GM12878 (cell line): ENCODE results near the gene F11. TPM values are rescaled to one million over a fixed set of nuclear protein-coding genes. Genes with fewer than 3 reads are reported as not detected.

Experiments
- ATAC-seq: fragments of 200-7000 bp; cut with Tn5 transposase; 3 replicates; pipeline ENCODE4 v1.9.1; 2020; ENCODE audit warnings: mild to moderate bottlenecking, moderate library complexity
- BruUV-seq: library from RNA; stranded (reverse); fragments of 400-500 nt; replicated peaks from 2 replicates; lab custom pipeline; 2021; lab: Mats Ljungman, UMichigan
- CTCF ChIA-PET: fragments of 300-600 bp; sonication (Branson Sonifier 250); formaldehyde crosslinking; extraction: SDS; loops from one replicate; lab custom pipeline; 2021; ENCODE audit warnings: inconsistent platforms; lab: Yijun Ruan, JAX
- POLR2A ChIA-PET: fragments of 350-600 bp; formaldehyde crosslinking; extraction: SDS; loops from one replicate; lab custom pipeline; 2021; ENCODE audit warnings: inconsistent platforms; lab: Charles Lee
- RAD21 ChIA-PET: fragments of 300-600 bp; sonication (Branson Sonifier 250); formaldehyde crosslinking; loops from one replicate; lab custom pipeline; 2023; ENCODE audit warnings: antibody characterized with exemption; ENCODE audit not compliant: unreplicated experiment; lab: Charles Lee
- SMC1A ChIA-PET: fragments of 300-600 bp; sonication (Branson Sonifier 250); formaldehyde crosslinking; loops from one replicate; lab custom pipeline; 2023; ENCODE audit not compliant: unreplicated experiment, uncharacterized antibody; lab: Charles Lee
- DNase-seq: peaks from one replicate; pipeline ENCODE4 v3.0.0-alpha.2; 2011; ENCODE audit warnings: low read depth, low spot score
- FAIRE-seq: peaks from 3 replicates; lab custom pipeline; 2011; peaks lifted over from hg19 to GRCh38; lab: Jason Lieb, UNC
- H2AFZ ChIP-seq: 2 replicates; pipeline ENCODE4 v1.6.0; 2011; ENCODE audit warnings: low read depth, low read length, control low read depth; ENCODE audit not compliant: control insufficient read depth
- H3K27ac ChIP-seq: 2 replicates; pipeline ENCODE4 v1.5.1; 2011; ENCODE audit warnings: control low read depth; ENCODE audit not compliant: control insufficient read depth, insufficient read depth
- H3K27me3 ChIP-seq, 2 experiments: replicated peaks in 1 of 2; 2 replicates each; pipeline versions ENCODE4 v1.6.0 to v1.6.1; 2011; ENCODE audit warnings: low read length in 1 of 2; ENCODE audit not compliant: control insufficient read depth in 2 of 2, insufficient read depth in 2 of 2
- H3K36me3 ChIP-seq, 2 experiments: 2 replicates each; pipeline ENCODE4 v1.5.1; 2011; ENCODE audit warnings: low read length in 1 of 2; ENCODE audit not compliant: control insufficient read depth in 2 of 2, insufficient read depth in 2 of 2
- H3K4me1 ChIP-seq: 2 replicates; pipeline ENCODE4 v1.6.1; 2011; ENCODE audit warnings: mild to moderate bottlenecking, low read length, moderate library complexity, mixed read lengths; ENCODE audit not compliant: control insufficient read depth, insufficient read depth
- H3K4me2 ChIP-seq: 2 replicates; pipeline ENCODE4 v1.6.0; 2011; ENCODE audit warnings: control low read depth; ENCODE audit not compliant: control insufficient read depth, insufficient read depth
- H3K4me3 ChIP-seq: fragments of 200-600 bp; sonication (generic); 2 replicates; pipeline ENCODE4 v1.5.1; 2016
- H3K79me2 ChIP-seq: 2 replicates; pipeline ENCODE4 v1.6.0; 2011; ENCODE audit warnings: low read length; ENCODE audit not compliant: control insufficient read depth, insufficient read depth
- H3K9ac ChIP-seq: 2 replicates; pipeline ENCODE4 v1.8.0; 2011; ENCODE audit warnings: low read length, control low read depth, mixed read lengths; ENCODE audit not compliant: control insufficient read depth, insufficient read depth
- H3K9me3 ChIP-seq: replicated peaks from 3 replicates; pipeline ENCODE4 v1.5.1; 2011; ENCODE audit warnings: mild to moderate bottlenecking, low read length; ENCODE audit not compliant: control insufficient read depth, insufficient read depth
- H4K20me1 ChIP-seq: 2 replicates; pipeline ENCODE4 v1.6.0; 2011; ENCODE audit not compliant: control insufficient read depth, insufficient read depth
- BCL11A ChIP-seq: IDR thresholded peaks from 2 replicates; pipeline ENCODE4 v1.6.1; 2011; ENCODE audit warnings: low read depth, low read length
- BHLHE40 ChIP-seq, 2 experiments: fragments of 450-650 bp in 1 of 2; IDR thresholded peaks; 2 replicates each; pipeline ENCODE4 v1.6.1; 2011 to 2017; ENCODE audit warnings: low read depth in 2 of 2, borderline replicate concordance in 1 of 2, improper control_type of control experiment in 1 of 2, low read length in 1 of 2, mild to moderate bottlenecking in 1 of 2
- CHD1 ChIP-seq: IDR thresholded peaks from 2 replicates; pipeline ENCODE4 v1.6.1; 2012; ENCODE audit warnings: low read depth, low read length, improper control_type of control experiment
- EP300 ChIP-seq, 2 experiments: fragments of 150-350 bp in 1 of 2; IDR thresholded peaks; 2 replicates each; pipeline ENCODE4 v1.6.1; 2011 to 2012; ENCODE audit warnings: low read depth in 2 of 2, low read length in 2 of 2, borderline replicate concordance in 1 of 2, improper control_type of control experiment in 1 of 2, inconsistent platforms in 1 of 2; ENCODE audit not compliant: control insufficient read depth in 1 of 2
- GABPA ChIP-seq: IDR thresholded peaks from 2 replicates; pipeline ENCODE4 v1.6.1; 2014; ENCODE audit warnings: antibody characterized with exemption, low read depth, mild to moderate bottlenecking, inconsistent platforms
- HDGF ChIP-seq: fragments of 450-650 bp; IDR thresholded peaks from 2 replicates; pipeline ENCODE4 v1.6.1; 2016; ENCODE audit warnings: antibody characterized with exemption
- NR2C2 ChIP-seq: IDR thresholded peaks from 2 replicates; pipeline ENCODE4 v1.6.1; 2011; ENCODE audit warnings: borderline replicate concordance, low read depth; ENCODE audit not compliant: control insufficient read depth, insufficient read length
- RB1 ChIP-seq: fragments of 450-650 bp; formaldehyde crosslinking; IDR thresholded peaks from 2 replicates; pipeline ENCODE4 v1.6.1; 2017; ENCODE audit warnings: mild to moderate bottlenecking, borderline replicate concordance
- SRF ChIP-seq, 2 experiments: IDR thresholded peaks; 2 replicates each; pipeline ENCODE4 v1.6.1; 2011; ENCODE audit warnings: low read depth in 2 of 2, low read length in 2 of 2, mild to moderate bottlenecking in 1 of 2, moderate library complexity in 1 of 2
- TARDBP ChIP-seq: IDR thresholded peaks from 2 replicates; pipeline ENCODE4 v1.6.1; 2016; ENCODE audit warnings: borderline replicate concordance
- TCF12 ChIP-seq: IDR thresholded peaks from 2 replicates; pipeline ENCODE4 v1.6.1; 2011; ENCODE audit warnings: low read depth, mild to moderate bottlenecking, low read length
- WGBS: methylation state at CpG from one replicate; pipeline ENCODE4 v1.1.6; 2016; ENCODE audit warnings: low lambda C conversion rate; ENCODE audit not compliant: insufficient replicate concordance, insufficient coverage; ENCODE audit errors: missing lambda C conversion rate; 5-methylcytosine and 5-hydroxymethylcytosine counted together
- in situ Hi-C: fragments of 300-500 bp; cut with MboI; formaldehyde crosslinking; loops from 9 replicates; pipeline ENCODE4 v1.14.3; 2018; ENCODE audit warnings: mixed read lengths
- intact Hi-C: fragments of 100-400 bp; cut with micrococcal nuclease; formaldehyde crosslinking; loops from one replicate; pipeline ENCODE4 v1.14.2; 2022; ENCODE audit not compliant: unreplicated experiment
- polyA plus RNA-seq, 11 experiments: library from polyadenylated mRNA; depleted of rRNA in 4 of 11; unstranded in 6 of 11; stranded (reverse) in 5 of 11; fragments of >200 nt; fragmentation: Nextera tagmentation in 4 of 11; fragmentation: Illumina TruSeq in 1 of 11; extraction: Ambion mirVana in 4 of 11; extraction: Trizol in 1 of 11; gene quantifications; 1 replicate in 1 of 11; 2 replicates in 10 of 11; pipeline versions ENCODE4 v1.2.1 to v1.2.3, GENCODE V29; 2011 to 2016; ENCODE audit warnings: inconsistent platforms in 2 of 11, missing spikeins in 2 of 11, low read depth in 1 of 11
- total RNA-seq, 4 experiments: library from RNA; depleted of rRNA in 3 of 4; stranded (reverse); fragments of >200 nt in 3 of 4; fragmentation: Illumina TruSeq in 1 of 4; extraction: Trizol in 1 of 4; gene quantifications; 2 replicates each; pipeline versions ENCODE4 v1.2.1 to v1.2.3, GENCODE V29; 2013 to 2021
- TF ChIP-seq, protein P1 (sequence below): IDR thresholded peaks from 2 replicates; pipeline ENCODE4 v1.6.1; 2012; ENCODE audit warnings: low read depth, low read length, improper control_type of control experiment
- TF ChIP-seq, protein P2 (sequence below): IDR thresholded peaks from 2 replicates; pipeline ENCODE4 v1.6.1; 2011; ENCODE audit warnings: mild to moderate bottlenecking, low read depth, low read length, moderate library complexity; ENCODE audit not compliant: insufficient replicate concordance

F11 gene
- total and polyA plus RNA-seq, 10 of the 15 experiments (the other 5 are each of a cell fraction or from before 2014, with no cell fraction given), result not detected

DNA sequence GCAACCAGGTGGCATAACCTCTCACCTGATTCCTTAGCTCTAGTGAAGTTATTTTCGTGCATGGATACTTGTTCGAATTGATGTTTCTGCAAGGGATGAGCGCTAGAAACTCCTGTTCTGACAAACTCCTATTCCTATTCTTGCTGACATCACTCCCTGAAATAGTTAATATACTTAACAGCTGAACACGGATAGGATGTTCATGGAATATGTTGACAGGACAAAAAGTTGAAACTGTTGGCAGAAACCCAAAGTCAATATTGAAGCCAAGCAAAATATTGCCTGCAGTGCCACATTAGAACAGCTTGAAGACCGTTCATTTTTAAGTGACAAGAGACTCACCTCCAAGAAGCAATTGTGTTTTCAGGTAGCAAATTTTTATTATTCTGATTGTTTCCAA, 38.8 kb upstream of the F11 start, which contains the start of gene KLKB1:
Gene KLKB1, plus strand, starts transcription at position 287 of the 400 bp plus-strand sequence. CDS start 689 bp downstream, outside the sequence.
- CTCF ChIA-PET, result no interaction called here
- Histone ChIP-seq H3K4me3 (no peak within 1 kb of the TSS), H3K9ac (no peak within 1 kb of the TSS), H3K9me3 (no peaks in the 10 kb centered on the region), H3K4me1 (no peaks in the 10 kb centered on the region), H3K36me3 (no peaks in the 10 kb centered on the region), H4K20me1 (no peaks in the 10 kb centered on the region), H3K4me2 (no peak within 1 kb of the TSS), H3K27me3 (no peaks in the 10 kb centered on the region), H3K27ac (no peak within 1 kb of the TSS), H2AFZ (no peak within 1 kb of the TSS), H3K79me2 (no peaks in the 10 kb centered on the region)
- ATAC-seq (no peak), FAIRE-seq (no peak), DNase-seq (no peak)
- POLR2A ChIA-PET, result no interaction called here
- SMC1A ChIA-PET, result no interaction called here
- RAD21 ChIA-PET, result no interaction called here
- in situ Hi-C loops, result no loop called here
- TF ChIP-seq GABPA (no peak), RB1 (no peak), NR2C2 (no peak), HDGF (no peak), TCF12 (no peak), CHD1 (no peak), TARDBP (no peak), SRF (IDR thresholded peaks at IDR 0.05; ENCODE audit: low read depth in 2 of 2, low read length in 2 of 2) (no peak), BCL11A (no peak), BHLHE40 (IDR thresholded peaks at IDR 0.05; ENCODE audit: borderline replicate concordance in 1 of 2, low read depth in 2 of 2, low read length in 1 of 2) (no peak), EP300 (IDR thresholded peaks at IDR 0.05; ENCODE audit: borderline replicate concordance in 1 of 2, control insufficient read depth in 1 of 2, low read depth in 2 of 2, low read length in 2 of 2) (no peak)
- TF ChIP-seq, protein P1, sequence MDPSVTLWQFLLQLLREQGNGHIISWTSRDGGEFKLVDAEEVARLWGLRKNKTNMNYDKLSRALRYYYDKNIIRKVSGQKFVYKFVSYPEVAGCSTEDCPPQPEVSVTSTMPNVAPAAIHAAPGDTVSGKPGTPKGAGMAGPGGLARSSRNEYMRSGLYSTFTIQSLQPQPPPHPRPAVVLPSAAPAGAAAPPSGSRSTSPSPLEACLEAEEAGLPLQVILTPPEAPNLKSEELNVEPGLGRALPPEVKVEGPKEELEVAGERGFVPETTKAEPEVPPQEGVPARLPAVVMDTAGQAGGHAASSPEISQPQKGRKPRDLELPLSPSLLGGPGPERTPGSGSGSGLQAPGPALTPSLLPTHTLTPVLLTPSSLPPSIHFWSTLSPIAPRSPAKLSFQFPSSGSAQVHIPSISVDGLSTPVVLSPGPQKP, result no peak
- TF ChIP-seq, protein P2, sequence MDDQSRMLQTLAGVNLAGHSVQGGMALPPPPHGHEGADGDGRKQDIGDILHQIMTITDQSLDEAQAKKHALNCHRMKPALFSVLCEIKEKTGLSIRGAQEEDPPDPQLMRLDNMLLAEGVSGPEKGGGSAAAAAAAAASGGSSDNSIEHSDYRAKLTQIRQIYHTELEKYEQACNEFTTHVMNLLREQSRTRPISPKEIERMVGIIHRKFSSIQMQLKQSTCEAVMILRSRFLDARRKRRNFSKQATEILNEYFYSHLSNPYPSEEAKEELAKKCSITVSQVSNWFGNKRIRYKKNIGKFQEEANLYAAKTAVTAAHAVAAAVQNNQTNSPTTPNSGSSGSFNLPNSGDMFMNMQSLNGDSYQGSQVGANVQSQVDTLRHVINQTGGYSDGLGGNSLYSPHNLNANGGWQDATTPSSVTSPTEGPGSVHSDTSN, result no peak
- no TSS peak for BruUV-seq
- 28% methylated on average over 5 of the region's 5 CpGs for WGBS
- intact Hi-C loops, result no loop called here
